ENCODE results near the gene DNASE2.

DNA sequence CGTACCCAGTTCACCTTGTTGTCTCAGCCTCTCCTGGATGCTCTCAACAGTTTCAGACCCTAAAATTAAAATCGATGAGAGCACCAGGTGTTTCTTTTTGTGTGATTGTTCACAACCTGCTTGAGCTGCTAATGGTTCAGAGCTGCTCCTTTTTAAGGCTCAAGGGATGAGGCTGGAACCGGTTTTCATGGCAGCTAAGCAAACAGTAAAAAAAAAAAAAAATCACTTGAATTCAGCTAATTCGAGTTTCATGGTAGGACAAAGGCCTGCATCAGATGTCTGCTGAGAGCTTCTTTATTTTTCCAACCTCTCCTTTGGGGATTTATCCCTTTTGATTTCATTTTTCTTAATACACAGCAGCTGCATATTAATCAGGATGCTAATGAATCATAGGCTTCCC lies 31.3 kb upstream of the DNASE2 start:
- TF ChIP-seq, protein P1, sequence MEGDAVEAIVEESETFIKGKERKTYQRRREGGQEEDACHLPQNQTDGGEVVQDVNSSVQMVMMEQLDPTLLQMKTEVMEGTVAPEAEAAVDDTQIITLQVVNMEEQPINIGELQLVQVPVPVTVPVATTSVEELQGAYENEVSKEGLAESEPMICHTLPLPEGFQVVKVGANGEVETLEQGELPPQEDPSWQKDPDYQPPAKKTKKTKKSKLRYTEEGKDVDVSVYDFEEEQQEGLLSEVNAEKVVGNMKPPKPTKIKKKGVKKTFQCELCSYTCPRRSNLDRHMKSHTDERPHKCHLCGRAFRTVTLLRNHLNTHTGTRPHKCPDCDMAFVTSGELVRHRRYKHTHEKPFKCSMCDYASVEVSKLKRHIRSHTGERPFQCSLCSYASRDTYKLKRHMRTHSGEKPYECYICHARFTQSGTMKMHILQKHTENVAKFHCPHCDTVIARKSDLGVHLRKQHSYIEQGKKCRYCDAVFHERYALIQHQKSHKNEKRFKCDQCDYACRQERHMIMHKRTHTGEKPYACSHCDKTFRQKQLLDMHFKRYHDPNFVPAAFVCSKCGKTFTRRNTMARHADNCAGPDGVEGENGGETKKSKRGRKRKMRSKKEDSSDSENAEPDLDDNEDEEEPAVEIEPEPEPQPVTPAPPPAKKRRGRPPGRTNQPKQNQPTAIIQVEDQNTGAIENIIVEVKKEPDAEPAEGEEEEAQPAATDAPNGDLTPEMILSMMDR (conservative IDR thresholded peaks at IDR 0.05 in 1 of 2, IDR thresholded peaks at IDR 0.05 in 1 of 2; ENCODE audit: low read depth in 1 of 2, low read length in 2 of 2), result no peak
- TF ChIP-seq EZH2 (IDR thresholded peaks at IDR 0.05; ENCODE audit: low read length, missing control alignments), result no peak
